ENCODE data around the gene FBXL3.

- TF ChIP-seq CTCF (IDR thresholded peaks at IDR 0.05; ENCODE audit: low read depth, low read length, missing input control) (no peak), RXRA (IDR thresholded peaks at IDR 0.05) (no peak)
Observed at GRCh38 chr13:77013853-77014542, 13.0 kb downstream of the FBXL3 start.

Data from liver (tissue), 3 donors.